Body of pancreas (tissue), 4 donors: ENCODE data around the gene PDE1C. TPM values are rescaled to one million over a fixed set of nuclear protein-coding genes. Genes with fewer than 3 reads are reported as not detected.

Experiments
- ATAC-seq: fragments of 150-250 bp; one replicate; pipeline ENCODE4 v1.9.1; 2016
- DNase-seq, 4 donors: peaks; one replicate each; pipeline ENCODE4 v3.0.0-alpha.2; 2019
- H3K27ac ChIP-seq, 4 donors: fragments of 200-600 bp; sonication (generic); 1 replicate in 3 of 4; 2 replicates in 1 of 4; pipeline versions ENCODE4 v1.5.1 to v1.6.1; 2016 to 2019; ENCODE audit warnings: mild to moderate bottlenecking in 1 of 4, mixed read lengths in 1 of 4, moderate library complexity in 1 of 4
- H3K27me3 ChIP-seq, 2 donors: fragments of 200-600 bp; sonication (generic); one replicate each; pipeline ENCODE4 v1.6.0; 2016; ENCODE audit warnings: mild to moderate bottlenecking in 1 of 2
- H3K36me3 ChIP-seq, 2 donors: fragments of 200-600 bp; sonication (generic); replicated peaks in 1 of 2; 2 replicates each; pipeline ENCODE4 v1.5.1; 2016; ENCODE audit warnings: low read depth in 2 of 2; ENCODE audit not compliant: insufficient read depth in 1 of 2
- H3K4me1 ChIP-seq: fragments of 200-600 bp; sonication (generic); one replicate; pipeline ENCODE4 v1.6.0; 2016
- H3K4me3 ChIP-seq, 2 donors: fragments of 200-600 bp; sonication (generic); 1 replicate in 1 of 2; 2 replicates in 1 of 2; pipeline ENCODE4 v1.5.1; 2016 to 2019
- H3K9me3 ChIP-seq, 3 donors: fragments of 200-600 bp; sonication (generic); 1 replicate in 2 of 3; 2 replicates in 1 of 3; pipeline ENCODE4 v1.5.1; 2016
- POLR2A ChIP-seq, 3 donors: fragments of 450-650 bp; IDR thresholded peaks; one replicate each; pipeline ENCODE4 v1.6.1; 2016; ENCODE audit warnings: antibody characterized with exemption in 3 of 3, mild to moderate bottlenecking in 2 of 3
- WGBS, 2 donors: methylation state at CpG; one replicate each; pipeline ENCODE4 v1.1.5; 2017; 5-methylcytosine and 5-hydroxymethylcytosine counted together
- intact Hi-C: fragments of 100-400 bp; cut with DNase I; formaldehyde crosslinking; loops from one replicate; pipeline ENCODE4 v1.15.1; 2023
- total RNA-seq, 2 donors: library from RNA; depleted of rRNA; stranded (reverse); fragments of >200 nt; gene quantifications; one replicate each; pipeline ENCODE4 v1.1.0, GENCODE V29; 2016
- TF ChIP-seq, protein P1 (sequence below), 7 experiments: fragments of 450-650 bp in 4 of 7; fragments of 200-600 bp in 3 of 7; sonication (generic) in 3 of 7; IDR thresholded peaks; one replicate each; pipeline ENCODE4 v1.5.1; 2016 to 2019; ENCODE audit warnings: antibody characterized with exemption in 7 of 7

The PDE1C gene
- total RNA-seq, 2 donors from 2014 or later, result 1.8 to 4.9 TPM

DNA sequence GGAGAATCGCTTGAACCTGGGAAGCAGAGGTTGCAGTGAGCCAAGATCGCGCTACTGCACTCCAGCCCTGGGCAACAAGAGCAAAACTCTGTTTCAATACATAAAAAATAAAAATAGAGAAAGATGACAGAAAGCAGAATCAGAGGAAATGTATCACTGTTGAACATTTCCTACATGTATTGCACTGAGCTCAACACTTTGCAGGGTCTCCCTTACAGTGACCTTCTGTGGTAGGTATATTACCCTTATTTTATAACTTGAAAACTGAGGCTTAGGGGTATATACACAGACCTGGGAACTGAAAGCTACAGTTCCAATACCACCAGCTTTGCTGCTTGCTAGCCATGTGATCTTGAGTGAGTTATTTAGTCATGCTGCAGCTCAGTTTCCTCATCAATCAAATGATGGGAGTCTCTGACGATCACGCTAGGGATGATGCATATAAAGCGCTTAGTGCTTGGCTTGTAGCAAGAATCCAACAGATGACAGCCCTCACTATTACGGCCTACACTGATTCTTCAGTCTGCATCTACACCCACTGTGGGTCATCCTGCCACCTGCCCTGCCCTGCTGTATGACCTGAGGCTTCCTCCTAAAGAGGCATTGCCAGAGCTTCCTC lies 99.0 kb downstream of the PDE1C start:
- H3K36me3 ChIP-seq, result no peaks in the 10 kb centered on the region
- TF ChIP-seq, protein P1, sequence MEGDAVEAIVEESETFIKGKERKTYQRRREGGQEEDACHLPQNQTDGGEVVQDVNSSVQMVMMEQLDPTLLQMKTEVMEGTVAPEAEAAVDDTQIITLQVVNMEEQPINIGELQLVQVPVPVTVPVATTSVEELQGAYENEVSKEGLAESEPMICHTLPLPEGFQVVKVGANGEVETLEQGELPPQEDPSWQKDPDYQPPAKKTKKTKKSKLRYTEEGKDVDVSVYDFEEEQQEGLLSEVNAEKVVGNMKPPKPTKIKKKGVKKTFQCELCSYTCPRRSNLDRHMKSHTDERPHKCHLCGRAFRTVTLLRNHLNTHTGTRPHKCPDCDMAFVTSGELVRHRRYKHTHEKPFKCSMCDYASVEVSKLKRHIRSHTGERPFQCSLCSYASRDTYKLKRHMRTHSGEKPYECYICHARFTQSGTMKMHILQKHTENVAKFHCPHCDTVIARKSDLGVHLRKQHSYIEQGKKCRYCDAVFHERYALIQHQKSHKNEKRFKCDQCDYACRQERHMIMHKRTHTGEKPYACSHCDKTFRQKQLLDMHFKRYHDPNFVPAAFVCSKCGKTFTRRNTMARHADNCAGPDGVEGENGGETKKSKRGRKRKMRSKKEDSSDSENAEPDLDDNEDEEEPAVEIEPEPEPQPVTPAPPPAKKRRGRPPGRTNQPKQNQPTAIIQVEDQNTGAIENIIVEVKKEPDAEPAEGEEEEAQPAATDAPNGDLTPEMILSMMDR (IDR thresholded peaks at IDR 0.05), result no peak
- no peak for TF ChIP-seq POLR2A (IDR thresholded peaks at IDR 0.05)
- H3K9me3 ChIP-seq, result no peaks in the 10 kb centered on the region
- H3K4me3 ChIP-seq, result no peak overlapping the region
- no peaks in the 10 kb centered on the region for H3K4me1 ChIP-seq
- DNase-seq, result no peak
- ATAC-seq, result no peak
- H3K27ac ChIP-seq, result no peak overlapping the region
- no peaks in the 10 kb centered on the region for H3K27me3 ChIP-seq
- intact Hi-C loops, result no loop called here
- 83 to 87% methylated on average over 7 of the region's 7 CpGs for WGBS, 2 donors

DNA sequence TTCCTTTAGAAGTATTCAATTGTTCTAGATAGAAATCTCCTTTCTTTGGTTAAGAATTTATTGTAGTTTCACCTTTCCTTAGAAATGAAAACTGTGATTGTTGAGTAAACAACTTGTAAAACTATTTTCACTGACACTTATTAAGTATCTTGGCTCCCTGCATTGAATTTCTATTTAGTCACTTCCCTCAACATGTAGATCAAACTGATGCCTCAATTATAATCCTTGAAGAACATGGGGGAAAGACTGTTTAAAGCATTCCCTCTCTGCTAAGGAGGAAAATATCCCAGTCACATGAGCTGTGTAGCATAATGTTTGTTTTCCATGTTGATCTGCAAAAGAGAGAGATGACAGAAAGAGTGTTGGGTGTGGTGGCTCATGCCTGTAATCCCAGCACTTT lies 99.7 kb downstream of the PDE1C start:
- H3K9me3 ChIP-seq, result no peaks in the 10 kb centered on the region
- no peaks in the 10 kb centered on the region for H3K36me3 ChIP-seq
- no peak for TF ChIP-seq POLR2A (IDR thresholded peaks at IDR 0.05)
- TF ChIP-seq, protein P1 (IDR thresholded peaks at IDR 0.05), result no peak
- H3K4me1 ChIP-seq, result no peaks in the 10 kb centered on the region
- H3K27ac ChIP-seq, result no peak overlapping the region
- H3K4me3 ChIP-seq, result no peak overlapping the region
- intact Hi-C loops, result no loop called here
- H3K27me3 ChIP-seq, result no peaks in the 10 kb centered on the region
- DNase-seq (no peak), ATAC-seq (no peak)

DNA sequence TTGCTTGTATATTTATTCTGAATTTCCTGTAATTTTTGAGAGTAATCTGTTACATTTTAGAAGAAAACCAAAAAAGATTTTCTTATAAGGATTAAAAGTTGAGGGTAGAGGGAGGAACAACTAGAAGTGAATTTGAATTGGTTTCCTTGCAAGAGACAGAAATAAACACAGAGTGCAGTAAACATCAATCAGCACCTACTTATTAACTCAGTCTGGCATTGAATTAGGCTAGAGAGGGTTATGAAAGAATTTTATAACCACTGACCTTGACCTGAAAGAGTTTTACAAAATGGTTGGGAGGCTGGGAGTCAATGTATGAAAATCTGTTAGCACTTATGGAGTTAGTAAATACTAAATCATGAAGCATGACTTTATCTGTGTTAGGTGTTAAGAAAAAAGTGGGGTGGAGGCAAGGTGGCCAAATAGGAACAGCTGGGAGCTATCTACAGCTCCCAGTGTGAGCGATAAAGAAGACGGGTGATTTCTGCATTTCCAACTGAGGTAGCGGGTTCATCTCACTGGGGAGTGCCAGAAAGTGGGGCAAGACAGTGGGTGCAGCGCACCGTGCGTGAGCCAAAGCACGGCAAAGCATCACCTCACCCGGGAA lies 106.5 kb downstream of the PDE1C start:
- Histone ChIP-seq H3K27ac (peak overlapping the region in 2 of 4 donors; percentile 31), H3K9me3 (no peaks in the 10 kb centered on the region), H3K4me1 (peaks cover 17% of the 10 kb centered on the region), H3K4me3 (no peak overlapping the region), H3K27me3 (no peaks in the 10 kb centered on the region), H3K36me3 (no peaks in the 10 kb centered on the region)
- intact Hi-C loops, result no loop called here
- TF ChIP-seq POLR2A (IDR thresholded peaks at IDR 0.05), result no peak
- TF ChIP-seq, protein P1 (IDR thresholded peaks at IDR 0.05), result no peak
- WGBS, 2 donors, result 54 to 55% methylated on average over 8 of the region's 8 CpGs
- DNase-seq, result peak in 2 of 4 donors; percentile 3 to 7
- peak; percentile 48 for ATAC-seq

DNA sequence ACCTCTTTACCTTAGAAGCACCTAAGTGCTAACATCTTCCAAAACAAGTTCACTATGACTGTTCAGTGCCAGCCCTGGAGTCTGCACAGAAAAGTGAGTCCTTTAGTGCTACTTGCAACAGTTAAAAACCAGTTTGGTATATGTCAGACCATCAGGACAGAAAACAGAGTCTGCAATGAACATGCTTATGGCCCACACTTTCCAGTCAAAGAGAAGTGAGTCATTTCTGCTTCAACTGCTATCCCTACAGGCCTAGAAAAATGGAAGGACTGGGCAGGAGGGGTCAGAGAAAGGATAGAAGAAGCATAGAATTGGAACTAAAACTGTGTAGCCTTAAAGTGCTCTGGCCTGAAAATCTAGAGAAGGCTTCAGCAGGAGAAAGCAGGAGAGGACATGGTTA lies 108.0 kb downstream of the PDE1C start:
- no peak for DNase-seq
- H3K4me1 ChIP-seq, result peaks cover 17% of the 10 kb centered on the region
- TF ChIP-seq, protein P1 (IDR thresholded peaks at IDR 0.05), result no peak
- ATAC-seq, result no peak
- intact Hi-C loops, result no loop called here
- H3K4me3 ChIP-seq, result no peak overlapping the region
- H3K36me3 ChIP-seq, result no peaks in the 10 kb centered on the region
- no peaks in the 10 kb centered on the region for H3K27me3 ChIP-seq
- H3K9me3 ChIP-seq, result no peaks in the 10 kb centered on the region
- H3K27ac ChIP-seq, result no peak overlapping the region

DNA sequence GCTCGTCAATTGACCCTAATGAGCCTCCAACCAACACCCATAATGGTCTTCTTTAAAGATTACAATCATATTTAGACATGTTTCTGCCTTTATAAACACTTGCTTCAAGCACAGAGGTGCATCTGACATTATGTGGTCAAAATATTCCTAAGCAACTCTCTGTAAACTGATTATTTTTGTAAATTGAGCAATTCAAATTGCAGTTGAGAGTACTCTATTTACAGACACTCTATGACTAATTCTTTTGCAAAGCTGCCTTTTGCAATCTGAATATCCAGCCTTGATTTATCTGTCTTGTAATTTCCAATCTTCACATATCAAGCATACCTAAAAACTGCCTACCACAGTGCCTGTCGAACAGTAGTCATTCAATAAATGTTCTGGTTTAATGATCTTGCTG lies 112.0 kb downstream of the PDE1C start:
- H3K9me3 ChIP-seq, result no peaks in the 10 kb centered on the region
- WGBS, 2 donors, result 84% methylated on average over 2 of the region's 2 CpGs
- intact Hi-C loops, result no loop called here
- no peak overlapping the region for H3K27ac ChIP-seq
- H3K4me3 ChIP-seq, result no peak overlapping the region
- DNase-seq (no peak), ATAC-seq (no peak)
- no peaks in the 10 kb centered on the region for H3K36me3 ChIP-seq
- no peak for TF ChIP-seq POLR2A (IDR thresholded peaks at IDR 0.05)
- TF ChIP-seq, protein P1 (IDR thresholded peaks at IDR 0.05), result no peak
- H3K4me1 ChIP-seq, result peaks cover 7% of the 10 kb centered on the region
- H3K27me3 ChIP-seq, result no peaks in the 10 kb centered on the region
